Lower leg skin (tissue), 4 donors: ENCODE results near the gene FFAR3. TPM values are rescaled to one million over a fixed set of nuclear protein-coding genes. Genes with fewer than 3 reads are reported as not detected.

Experiments used
- DNase-seq, 2 donors: peaks; one replicate each; pipeline ENCODE4 v3.0.0-alpha.2; 2019; ENCODE audit warnings: low spot score in 2 of 2
- H3K4me3 ChIP-seq: fragments of 200-600 bp; sonication (generic); 2 replicates; pipeline ENCODE4 v1.5.1; 2017; ENCODE audit warnings: mild to moderate bottlenecking, low read depth; ENCODE audit not compliant: poor library complexity, severe bottlenecking
- CTCF ChIP-seq, 3 donors: fragments of 450-650 bp; IDR thresholded peaks; one replicate each; pipeline ENCODE4 v1.5.1; 2016; ENCODE audit warnings: antibody characterized with exemption in 3 of 3, mild to moderate bottlenecking in 3 of 3, moderate library complexity in 2 of 3
- POLR2A ChIP-seq, 2 donors: fragments of 450-650 bp; IDR thresholded peaks; one replicate each; pipeline ENCODE4 v1.6.1; 2016 to 2017; ENCODE audit warnings: antibody characterized with exemption in 2 of 2, mild to moderate bottlenecking in 1 of 2, moderate library complexity in 1 of 2
- WGBS, 2 donors: methylation state at CpG; one replicate each; pipeline ENCODE4 v1.1.5; 2018; 5-methylcytosine and 5-hydroxymethylcytosine counted together
- intact Hi-C: fragments of 100-400 bp; cut with DNase I; formaldehyde crosslinking; loops from one replicate; pipeline ENCODE4 v1.15.0; 2023; ENCODE audit warnings: low total_unique reads
- total RNA-seq, 4 donors: library from RNA; depleted of rRNA; stranded (reverse); fragments of >200 nt; gene quantifications; one replicate each; pipeline ENCODE4 v1.1.0, GENCODE V29; 2016

FFAR3 gene
- total RNA-seq, 4 donors from 2014 or later: not detected

- 78 to 88% methylated on average over 9 of the region's 9 CpGs for WGBS, 2 donors
Measured at GRCh38 chr19:35316560-35316959, 41.7 kb upstream of the FFAR3 start.

GRCh38 chr19:35317464-35318043 lies 40.7 kb upstream of the FFAR3 start:
- peak in 1 of 2 donors; percentile 41 for DNase-seq
- no peak for TF ChIP-seq CTCF (IDR thresholded peaks at IDR 0.05)
- TF ChIP-seq POLR2A (IDR thresholded peaks at IDR 0.05): no peak
- intact Hi-C loops: no loop called here
- 77 to 81% methylated on average over 7 of the region's 7 CpGs for WGBS, 2 donors
- H3K4me3 ChIP-seq: no peak overlapping the region

More at GRCh38 chr19:35316560-35316959, 41.7 kb upstream of the FFAR3 start:
- TF ChIP-seq POLR2A (IDR thresholded peaks at IDR 0.05) (no peak), CTCF (IDR thresholded peaks at IDR 0.05) (no peak)
- DNase-seq: no peak
- H3K4me3 ChIP-seq: no peak overlapping the region
- intact Hi-C loops: no loop called here

- TF ChIP-seq CTCF (IDR thresholded peaks at IDR 0.05) (no peak), POLR2A (IDR thresholded peaks at IDR 0.05) (no peak)
Measured at GRCh38 chr19:35318679-35319448, 39.4 kb upstream of the FFAR3 start.

GRCh38 chr19:35320065-35320713 lies 38.1 kb upstream of the FFAR3 start:
- no peak for DNase-seq

More at GRCh38 chr19:35318679-35319448, 39.4 kb upstream of the FFAR3 start:
- intact Hi-C loops: no loop called here
- H3K4me3 ChIP-seq: no peak overlapping the region
- DNase-seq: peak; percentile 84 to 95
- 35 to 38% methylated on average over 16 of the region's 16 CpGs for WGBS, 2 donors

GRCh38 chr19:35321291-35321690 lies 37.0 kb upstream of the FFAR3 start:
- intact Hi-C loops: no loop called here
- TF ChIP-seq CTCF (IDR thresholded peaks at IDR 0.05) (no peak), POLR2A (IDR thresholded peaks at IDR 0.05) (no peak)
- DNase-seq: no peak
- H3K4me3 ChIP-seq: no peak overlapping the region
- WGBS, 2 donors: 87 to 91% methylated on average over 2 of the region's 2 CpGs

More at GRCh38 chr19:35320065-35320713, 38.1 kb upstream of the FFAR3 start:
- no peak overlapping the region for H3K4me3 ChIP-seq
- intact Hi-C loops: no loop called here
- whole genome bisulfite sequencing, 2 donors: 65 to 66% methylated on average over 12 of the region's 12 CpGs
- TF ChIP-seq POLR2A (IDR thresholded peaks at IDR 0.05) (no peak), CTCF (IDR thresholded peaks at IDR 0.05) (no peak)
